Body of pancreas (tissue), 4 donors: Measurements from ENCODE around the gene IL1RN.

Source experiments
- POLR2A ChIP-seq, 3 donors: fragments of 450-650 bp; IDR thresholded peaks; one replicate each; pipeline ENCODE4 v1.6.1; 2016; ENCODE audit warnings: antibody characterized with exemption in 3 of 3, mild to moderate bottlenecking in 2 of 3
- TF ChIP-seq, protein P1 (sequence below), 7 experiments: fragments of 450-650 bp in 4 of 7; fragments of 200-600 bp in 3 of 7; sonication (generic) in 3 of 7; IDR thresholded peaks; one replicate each; pipeline ENCODE4 v1.5.1; 2016 to 2019; ENCODE audit warnings: antibody characterized with exemption in 7 of 7

DNA sequence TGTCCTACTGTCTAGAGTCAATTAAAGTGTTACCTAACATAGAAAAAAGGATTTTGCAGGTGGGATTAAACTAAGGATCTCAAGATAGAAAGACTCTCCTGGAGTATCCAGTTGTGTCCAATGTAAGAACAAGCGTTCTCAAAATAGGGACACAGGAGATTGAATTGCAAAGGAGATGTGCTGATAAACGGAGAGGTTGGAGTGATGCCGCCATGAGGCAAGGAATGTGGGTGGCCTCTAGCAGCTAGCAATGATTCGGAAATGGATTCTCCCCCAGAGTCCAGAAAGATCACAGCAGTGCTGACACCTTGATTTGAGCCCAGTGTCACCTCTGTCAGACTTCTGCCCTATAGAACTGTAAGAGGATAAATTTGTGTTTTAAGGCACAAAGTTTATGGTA lies 24.1 kb upstream of the IL1RN start:
- TF ChIP-seq, protein P1, sequence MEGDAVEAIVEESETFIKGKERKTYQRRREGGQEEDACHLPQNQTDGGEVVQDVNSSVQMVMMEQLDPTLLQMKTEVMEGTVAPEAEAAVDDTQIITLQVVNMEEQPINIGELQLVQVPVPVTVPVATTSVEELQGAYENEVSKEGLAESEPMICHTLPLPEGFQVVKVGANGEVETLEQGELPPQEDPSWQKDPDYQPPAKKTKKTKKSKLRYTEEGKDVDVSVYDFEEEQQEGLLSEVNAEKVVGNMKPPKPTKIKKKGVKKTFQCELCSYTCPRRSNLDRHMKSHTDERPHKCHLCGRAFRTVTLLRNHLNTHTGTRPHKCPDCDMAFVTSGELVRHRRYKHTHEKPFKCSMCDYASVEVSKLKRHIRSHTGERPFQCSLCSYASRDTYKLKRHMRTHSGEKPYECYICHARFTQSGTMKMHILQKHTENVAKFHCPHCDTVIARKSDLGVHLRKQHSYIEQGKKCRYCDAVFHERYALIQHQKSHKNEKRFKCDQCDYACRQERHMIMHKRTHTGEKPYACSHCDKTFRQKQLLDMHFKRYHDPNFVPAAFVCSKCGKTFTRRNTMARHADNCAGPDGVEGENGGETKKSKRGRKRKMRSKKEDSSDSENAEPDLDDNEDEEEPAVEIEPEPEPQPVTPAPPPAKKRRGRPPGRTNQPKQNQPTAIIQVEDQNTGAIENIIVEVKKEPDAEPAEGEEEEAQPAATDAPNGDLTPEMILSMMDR (IDR thresholded peaks at IDR 0.05) = no peak
- TF ChIP-seq POLR2A (IDR thresholded peaks at IDR 0.05) = no peak
